GM21528 (cell line): ENCODE measurements around the gene FAM3C.
"Not testable (repeated sequence)": the region's sequence is repeated elsewhere in the genome, so short reads cannot be mapped to it uniquely, and the experiment has no call there.

Experiments
- ATAC-seq: cut with Tn5 transposase; IDR thresholded peaks from one replicate; pipeline ENCODE4 v1.9.1; 2021; ENCODE audit warnings: mild to moderate bottlenecking, moderate library complexity; ENCODE audit not compliant: unreplicated experiment, low FRiP score

FAM3C gene

GRCh38 chr7:121334875-121335648 lies 61.0 kb downstream of the FAM3C start:
- ATAC-seq, result no peak

- no peak for ATAC-seq
These were observed 61.7 kb downstream of the FAM3C start for GRCh38 chr7:121334376-121334775.

DNA sequence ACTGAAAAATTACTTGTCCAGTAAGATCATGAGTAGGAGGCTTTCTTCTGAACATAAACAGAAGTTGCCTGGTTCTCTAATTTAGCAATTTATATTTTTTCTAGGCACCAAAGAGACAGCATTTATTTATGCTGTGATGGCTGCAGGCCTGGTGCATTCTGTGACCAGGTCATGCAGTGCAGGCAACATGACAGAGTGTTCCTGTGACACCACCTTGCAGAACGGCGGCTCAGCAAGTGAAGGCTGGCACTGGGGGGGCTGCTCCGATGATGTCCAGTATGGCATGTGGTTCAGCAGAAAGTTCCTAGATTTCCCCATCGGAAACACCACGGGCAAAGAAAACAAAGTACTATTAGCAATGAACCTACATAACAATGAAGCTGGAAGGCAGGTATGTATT lies 64.5 kb downstream of the FAM3C start:
- no peak for ATAC-seq

- no peak for ATAC-seq
These were observed 65.1 kb downstream of the FAM3C start for GRCh38 chr7:121331048-121331447.

- ATAC-seq, result no peak
These were observed 65.9 kb downstream of the FAM3C start for GRCh38 chr7:121330053-121330833.

DNA sequence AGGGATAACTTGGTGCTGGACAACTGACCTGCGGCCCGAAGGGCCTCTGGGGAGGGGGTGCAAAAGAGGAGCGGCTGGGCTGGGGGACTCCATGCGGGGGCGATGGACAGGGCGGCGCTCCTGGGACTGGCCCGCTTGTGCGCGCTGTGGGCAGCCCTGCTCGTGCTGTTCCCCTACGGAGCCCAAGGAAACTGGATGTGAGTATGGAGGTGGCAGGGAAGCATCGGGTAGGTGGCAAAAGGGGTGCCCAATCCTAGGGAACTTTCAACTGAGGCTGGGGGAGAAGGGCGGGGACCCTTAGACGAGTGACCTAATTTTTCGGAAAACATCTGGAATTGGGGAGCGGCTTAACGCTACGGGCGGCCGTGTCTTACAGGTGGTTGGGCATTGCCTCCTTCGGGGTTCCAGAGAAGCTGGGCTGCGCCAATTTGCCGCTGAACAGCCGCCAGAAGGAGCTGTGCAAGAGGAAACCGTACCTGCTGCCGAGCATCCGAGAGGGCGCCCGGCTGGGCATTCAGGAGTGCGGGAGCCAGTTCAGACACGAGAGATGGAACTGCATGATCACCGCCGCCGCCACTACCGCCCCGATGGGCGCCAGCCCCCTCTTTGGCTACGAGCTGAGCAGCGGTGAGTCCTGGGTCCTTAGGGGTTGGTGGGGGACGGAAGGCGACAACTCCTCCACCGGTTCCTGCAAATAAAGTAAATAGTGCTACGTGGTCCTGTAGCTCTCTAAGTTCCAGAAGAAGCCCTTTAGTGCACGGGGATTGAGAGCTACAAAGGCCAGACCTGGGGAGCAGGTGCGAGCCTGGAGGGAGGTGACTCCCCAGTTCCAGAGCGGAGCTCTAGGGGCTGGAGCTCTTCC lies 66.7 kb downstream of the FAM3C start:
- no peak for ATAC-seq

- ATAC-seq, result no peak
These were observed 67.5 kb downstream of the FAM3C start, which contains the start of gene WNT16 for GRCh38 chr7:121328508-121329190. TSS of gene WNT16 (plus strand) at chr7:121329000. CDS start at chr7:121329293, 293 bp downstream.

GRCh38 chr7:121327671-121328070 lies 68.4 kb downstream of the FAM3C start:
- ATAC-seq, result no peak

DNA sequence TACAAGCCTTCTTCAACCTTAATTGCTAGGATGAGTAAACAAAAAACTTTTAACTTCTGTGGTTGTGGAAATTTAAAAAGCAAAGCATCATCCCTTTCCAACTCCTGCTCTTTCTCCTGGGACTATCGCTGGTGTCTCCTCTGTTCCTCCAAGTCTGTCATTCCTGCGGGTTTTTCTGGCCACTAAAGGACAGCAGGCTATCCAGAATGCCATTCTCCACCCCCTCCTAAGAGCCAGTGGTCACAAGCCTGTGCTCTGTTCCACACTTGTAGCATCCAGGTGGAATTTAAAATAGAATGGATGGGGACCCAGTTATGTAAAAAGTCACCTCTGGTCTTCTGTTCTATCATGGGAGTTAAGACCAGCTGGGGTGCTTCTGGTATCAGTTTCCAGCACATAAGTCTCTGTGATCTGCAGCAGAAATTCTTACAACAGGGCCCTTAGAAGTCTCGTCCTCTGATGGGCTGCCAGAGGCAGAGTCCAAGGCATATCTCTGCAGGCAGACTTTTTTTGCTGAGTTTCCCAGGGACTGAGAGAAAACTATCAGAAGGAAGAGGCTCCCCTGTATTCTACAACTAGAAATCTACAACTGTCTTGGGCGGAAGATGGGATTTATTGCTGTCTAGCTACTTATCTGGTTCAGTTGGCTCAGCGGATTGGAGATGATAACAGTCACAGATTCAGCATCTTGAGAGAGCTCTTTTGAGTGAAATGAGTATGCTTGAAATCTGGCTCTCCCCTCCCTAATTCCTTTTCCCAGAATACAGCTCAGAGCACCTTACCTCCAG lies 72.4 kb downstream of the FAM3C start:
- ATAC-seq, result no peak

GRCh38 chr7:121322460-121322859 lies 73.6 kb downstream of the FAM3C start:
- no peak for ATAC-seq

DNA sequence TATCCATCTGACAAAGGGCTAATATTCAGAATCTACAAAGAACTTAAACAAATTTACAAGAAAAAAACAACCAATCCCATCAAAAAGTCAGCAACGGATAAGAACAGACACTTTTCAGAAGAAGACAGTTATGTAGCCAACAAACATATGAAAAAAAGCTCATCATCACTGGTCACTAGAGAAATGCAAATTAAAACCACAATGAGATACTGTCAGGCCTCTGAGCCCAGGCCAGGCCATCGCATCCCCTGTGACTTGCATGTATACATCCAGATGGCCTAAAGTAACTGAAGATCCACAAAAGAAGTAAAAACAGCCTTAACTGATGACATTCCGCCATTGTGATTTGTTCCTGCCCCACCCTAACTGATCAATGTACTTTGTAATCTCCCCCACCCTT lies 80.9 kb downstream of the FAM3C start:
- ATAC-seq, result not testable (repeated sequence)

- peak; percentile 95 for ATAC-seq
These were observed 82.1 kb downstream of the FAM3C start for GRCh38 chr7:121313793-121314676.

GRCh38 chr7:121313220-121313792 lies 82.8 kb downstream of the FAM3C start:
- ATAC-seq, result peak; percentile 19

DNA sequence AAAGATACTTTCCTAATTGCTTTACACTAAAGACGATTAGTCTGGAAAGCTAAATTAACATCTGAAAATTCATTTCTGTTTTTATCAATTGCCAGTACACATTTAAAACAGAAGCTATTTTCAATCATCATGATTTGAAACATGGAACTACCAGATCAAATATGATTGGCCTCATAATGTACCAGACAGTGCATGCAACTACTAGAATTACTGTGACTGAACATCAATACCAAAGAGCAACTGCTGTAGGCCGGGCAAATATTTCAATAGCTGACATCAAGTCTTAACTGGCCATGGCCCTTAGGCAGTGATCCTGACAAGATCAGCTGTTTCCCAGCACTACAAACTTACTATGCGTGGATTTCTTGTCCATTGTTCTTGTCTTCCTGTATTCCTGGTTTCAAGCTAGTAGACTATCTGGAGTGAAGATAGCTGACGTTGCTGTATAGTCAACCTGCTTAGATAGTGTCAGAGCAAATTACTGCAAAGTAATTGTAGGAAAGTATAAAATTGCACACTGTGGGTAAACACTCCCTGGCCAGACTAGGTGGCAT lies 89.0 kb downstream of the FAM3C start:
- ATAC-seq, result no peak

GRCh38 chr7:121306565-121306964 lies 89.5 kb downstream of the FAM3C start:
- ATAC-seq, result no peak

GRCh38 chr7:121305109-121305508 lies 91.0 kb downstream of the FAM3C start:
- ATAC-seq, result no peak

- no peak for ATAC-seq
These were observed 91.9 kb downstream of the FAM3C start for GRCh38 chr7:121304102-121304658.
